Activated CD4-positive, alpha-beta T cell treated with anti-CD3 and anti-CD28 coated beads, Interleukin-2, amount 10 ng/mL, durations not matched to agents 24 days and 14 days (primary cell): ENCODE measurements around the gene PRKAG3. TPM values are rescaled to one million over a fixed set of nuclear protein-coding genes. Genes with fewer than 3 reads are reported as not detected.

Source experiments
- DNase-seq: peaks from one replicate; pipeline ENCODE4 v3.0.0; 2022
- H3K27ac Mint-ChIP-seq: one replicate; pipeline ENCODE4 v1.8.0; 2022; ENCODE audit warnings: mild to moderate bottlenecking, mixed read lengths
- H3K27me3 Mint-ChIP-seq: one replicate; pipeline ENCODE4 v1.8.0; 2022; ENCODE audit warnings: mixed read lengths
- H3K36me3 Mint-ChIP-seq: one replicate; pipeline ENCODE4 v1.8.0; 2022; ENCODE audit warnings: low read depth, mild to moderate bottlenecking, mixed read lengths
- H3K4me1 Mint-ChIP-seq: one replicate; pipeline ENCODE4 v1.8.0; 2021; ENCODE audit warnings: mixed read lengths
- H3K4me3 Mint-ChIP-seq: one replicate; pipeline ENCODE4 v1.8.0; 2022; ENCODE audit warnings: mild to moderate bottlenecking, moderate library complexity, mixed read lengths
- H3K9me3 Mint-ChIP-seq: one replicate; pipeline ENCODE4 v1.8.0; 2021; ENCODE audit warnings: mixed read lengths
- intact Hi-C: fragments of 100-400 bp; cut with micrococcal nuclease; formaldehyde crosslinking; loops from one replicate; pipeline ENCODE4 v1.15.1; 2023
- total RNA-seq: library from RNA; stranded (reverse); gene quantifications from 2 replicates; pipeline ENCODE4 v1.2.3, GENCODE V29; 2022

Gene PRKAG3
- total RNA-seq, 1 donor from 2014 or later, result not detected

DNA sequence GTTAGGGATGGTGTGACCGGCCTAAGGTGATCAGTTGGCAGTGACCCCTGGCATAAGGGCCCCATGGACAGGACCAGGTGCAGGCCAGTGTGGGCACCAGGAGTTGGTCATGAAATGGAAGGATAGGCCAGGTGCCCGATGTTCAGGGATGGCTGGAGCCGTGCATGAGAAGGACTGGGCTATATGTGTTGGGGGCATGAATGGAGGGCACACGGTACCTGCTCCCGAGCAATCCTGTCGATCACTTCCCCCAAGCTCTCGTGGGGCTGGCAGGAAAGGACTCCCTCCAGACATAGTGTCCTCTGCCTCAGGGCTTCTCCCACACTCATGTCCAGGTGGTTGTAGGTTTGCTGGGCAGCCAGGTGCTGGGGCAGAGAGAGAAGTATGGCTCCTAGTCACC lies 7.6 kb downstream of the PRKAG3 start:
- Mint-ChIP-seq H3K4me1 (no peaks in the 10 kb centered on the region), H3K4me3 (no peak overlapping the region), H3K9me3 (no peaks in the 10 kb centered on the region), H3K27me3 (peaks cover 1% of the 10 kb centered on the region), H3K36me3 (no peaks in the 10 kb centered on the region), H3K27ac (no peak overlapping the region)
- intact Hi-C loops, result no loop called here
- DNase-seq, result no peak

DNA sequence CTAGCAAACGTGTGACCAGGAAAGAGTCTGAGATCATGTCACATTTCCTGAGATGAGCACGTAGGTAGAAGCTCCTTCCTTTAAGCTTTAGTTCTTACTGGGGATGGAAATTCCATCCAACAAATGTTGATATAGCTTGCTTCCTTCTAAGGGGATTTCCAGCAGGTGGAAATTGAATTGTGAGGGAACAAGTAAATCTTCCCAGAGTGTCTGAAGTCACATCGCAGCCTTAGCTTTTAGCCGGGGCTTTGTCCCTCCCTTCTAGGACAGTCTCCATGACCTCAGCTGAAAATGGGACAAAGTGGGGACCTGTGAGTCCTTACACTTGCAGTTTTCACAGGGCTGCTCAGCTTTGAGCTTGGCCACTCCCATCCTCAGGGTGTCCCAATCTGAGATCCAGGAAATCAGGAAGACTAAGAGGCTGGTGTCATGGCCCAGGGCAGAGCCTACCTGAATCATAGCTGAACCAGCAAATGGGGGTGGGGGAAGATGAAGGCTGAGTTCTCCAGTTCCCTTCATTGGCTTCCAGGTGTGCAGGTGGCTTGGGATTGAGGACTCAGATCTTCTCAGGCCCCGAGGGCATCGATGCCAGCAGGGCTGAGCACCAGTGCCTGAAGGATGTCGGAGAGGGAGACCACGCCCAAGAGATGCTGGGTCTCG lies 8.3 kb downstream of the PRKAG3 start:
- intact Hi-C loops, result no loop called here
- H3K27ac Mint-ChIP-seq, result no peak overlapping the region
- H3K4me3 Mint-ChIP-seq, result no peak overlapping the region

GRCh38 chr2:218822622-218823021 lies 9.0 kb downstream of the PRKAG3 start:
- no peaks in the 10 kb centered on the region for H3K4me1 Mint-ChIP-seq
- no peak overlapping the region for H3K27ac Mint-ChIP-seq
- intact Hi-C loops, result no loop called here
- peaks cover 2% of the 10 kb centered on the region for H3K27me3 Mint-ChIP-seq
- no peak overlapping the region for H3K4me3 Mint-ChIP-seq
- H3K36me3 Mint-ChIP-seq, result no peaks in the 10 kb centered on the region
- H3K9me3 Mint-ChIP-seq, result no peaks in the 10 kb centered on the region
- DNase-seq, result no peak

More for the DNA sequence above, 8.3 kb downstream of the PRKAG3 start:
- DNase-seq, result no peak
- no peaks in the 10 kb centered on the region for H3K9me3 Mint-ChIP-seq
- no peaks in the 10 kb centered on the region for H3K36me3 Mint-ChIP-seq
- no peaks in the 10 kb centered on the region for H3K4me1 Mint-ChIP-seq
- no peaks in the 10 kb centered on the region for H3K27me3 Mint-ChIP-seq

DNA sequence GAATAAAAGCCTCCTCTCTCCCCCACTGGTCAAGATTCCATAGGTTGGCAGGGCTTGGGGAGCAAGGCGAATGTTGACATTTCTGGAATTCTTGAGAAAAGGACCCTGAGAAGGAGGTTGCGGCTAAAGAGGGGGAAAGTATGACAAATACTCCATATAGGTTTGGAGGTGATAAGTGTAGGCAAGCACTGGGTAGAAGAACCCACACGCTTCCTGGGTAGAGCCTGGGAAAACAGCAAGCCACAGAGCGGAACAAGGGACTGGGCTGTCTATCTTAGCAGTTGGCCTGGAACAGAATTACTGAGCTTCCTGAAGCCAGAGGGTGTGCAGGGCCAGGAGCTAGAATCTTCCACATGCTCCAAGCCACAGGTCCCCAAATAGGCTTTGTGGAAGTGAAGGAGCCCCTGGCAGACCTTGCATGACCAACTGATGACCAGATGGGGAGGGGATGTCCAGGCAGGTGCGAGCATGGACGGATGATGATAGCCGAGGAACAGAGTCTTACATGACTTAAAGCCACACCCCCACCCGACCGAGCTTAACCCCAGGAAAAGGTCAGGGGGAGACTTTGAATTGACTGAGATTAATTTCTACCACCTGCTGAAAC lies 9.9 kb downstream of the PRKAG3 start:
- H3K4me3 Mint-ChIP-seq, result no peak overlapping the region

DNA sequence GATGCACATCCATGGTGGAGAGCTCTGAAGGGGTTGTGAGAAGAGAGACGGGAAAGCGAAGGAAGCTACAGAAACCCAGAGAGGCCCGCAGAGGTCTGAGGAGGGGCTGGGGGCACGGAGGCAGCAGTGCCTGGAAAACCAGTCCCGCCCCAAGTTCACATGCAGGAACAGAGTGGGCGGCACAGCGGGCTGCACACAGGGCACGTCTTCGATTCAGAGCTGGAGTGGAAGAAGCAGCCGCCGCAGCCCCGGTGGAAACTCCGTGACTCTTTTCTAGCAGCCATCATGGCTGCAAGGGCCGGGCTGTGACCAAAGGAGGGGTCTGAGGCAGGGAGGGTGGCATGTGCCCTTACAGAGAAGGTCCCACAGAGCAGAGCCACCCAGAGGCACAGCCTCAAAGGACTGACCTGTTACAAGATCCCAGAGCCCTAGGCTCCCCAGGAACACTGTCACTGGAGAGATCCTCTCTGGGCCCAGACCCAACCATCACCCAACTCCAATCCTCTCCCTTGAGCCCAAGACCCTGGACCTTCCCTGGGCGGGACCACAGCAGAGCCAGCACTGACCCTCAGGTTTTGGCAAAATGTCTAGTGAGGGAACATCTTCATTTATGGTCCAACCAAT lies 10.7 kb downstream of the PRKAG3 start:
- Mint-ChIP-seq H3K4me3 (no peak overlapping the region), H3K4me1 (no peaks in the 10 kb centered on the region), H3K27me3 (peaks cover 8% of the 10 kb centered on the region), H3K27ac (no peak overlapping the region), H3K9me3 (no peaks in the 10 kb centered on the region), H3K36me3 (no peaks in the 10 kb centered on the region)
- no peak for DNase-seq
- intact Hi-C loops, result no loop called here

More for the DNA sequence above, 9.9 kb downstream of the PRKAG3 start:
- H3K27me3 Mint-ChIP-seq, result peaks cover 6% of the 10 kb centered on the region
- intact Hi-C loops, result no loop called here
- H3K36me3 Mint-ChIP-seq, result no peaks in the 10 kb centered on the region
- no peak for DNase-seq
- H3K9me3 Mint-ChIP-seq, result no peaks in the 10 kb centered on the region
- H3K27ac Mint-ChIP-seq, result no peak overlapping the region
- H3K4me1 Mint-ChIP-seq, result no peaks in the 10 kb centered on the region

- Mint-ChIP-seq H3K27me3 (peaks cover 8% of the 10 kb centered on the region), H3K4me3 (no peak overlapping the region)
- intact Hi-C loops, result no loop called here
Measured at GRCh38 chr2:218819093-218819492, 12.5 kb downstream of the PRKAG3 start.

GRCh38 chr2:218816561-218817011 lies 15.0 kb downstream of the PRKAG3 start:
- H3K27me3 Mint-ChIP-seq, result peaks cover 8% of the 10 kb centered on the region
- peaks cover 5% of the 10 kb centered on the region for H3K4me1 Mint-ChIP-seq
- H3K36me3 Mint-ChIP-seq, result no peaks in the 10 kb centered on the region
- intact Hi-C loops, result no loop called here
- no peak overlapping the region for H3K4me3 Mint-ChIP-seq
- H3K27ac Mint-ChIP-seq, result no peak overlapping the region
- DNase-seq, result no peak
- H3K9me3 Mint-ChIP-seq, result no peaks in the 10 kb centered on the region

More at GRCh38 chr2:218819093-218819492, 12.5 kb downstream of the PRKAG3 start:
- no peaks in the 10 kb centered on the region for H3K4me1 Mint-ChIP-seq
- DNase-seq, result no peak
- H3K9me3 Mint-ChIP-seq, result no peaks in the 10 kb centered on the region
- no peak overlapping the region for H3K27ac Mint-ChIP-seq
- no peaks in the 10 kb centered on the region for H3K36me3 Mint-ChIP-seq

GRCh38 chr2:218815649-218816048 lies 16.0 kb downstream of the PRKAG3 start:
- no peak overlapping the region for H3K4me3 Mint-ChIP-seq
- DNase-seq, result no peak
- H3K9me3 Mint-ChIP-seq, result no peaks in the 10 kb centered on the region
- no peaks in the 10 kb centered on the region for H3K36me3 Mint-ChIP-seq
- H3K4me1 Mint-ChIP-seq, result peaks cover 5% of the 10 kb centered on the region
- H3K27ac Mint-ChIP-seq, result no peak overlapping the region
- H3K27me3 Mint-ChIP-seq, result peaks cover 13% of the 10 kb centered on the region
- intact Hi-C loops, result no loop called here

GRCh38 chr2:218815244-218815637 lies 16.4 kb downstream of the PRKAG3 start:
- no peak overlapping the region for H3K27ac Mint-ChIP-seq
- no peaks in the 10 kb centered on the region for H3K9me3 Mint-ChIP-seq
- DNase-seq, result no peak
- no peaks in the 10 kb centered on the region for H3K36me3 Mint-ChIP-seq
- no peak overlapping the region for H3K4me3 Mint-ChIP-seq
- H3K27me3 Mint-ChIP-seq, result peaks cover 13% of the 10 kb centered on the region
- intact Hi-C loops, result no loop called here
- H3K4me1 Mint-ChIP-seq, result peaks cover 5% of the 10 kb centered on the region

- peaks cover 13% of the 10 kb centered on the region for H3K27me3 Mint-ChIP-seq
- H3K9me3 Mint-ChIP-seq, result no peaks in the 10 kb centered on the region
- H3K4me3 Mint-ChIP-seq, result no peak overlapping the region
- peaks cover 5% of the 10 kb centered on the region for H3K4me1 Mint-ChIP-seq
- no peak overlapping the region for H3K27ac Mint-ChIP-seq
- no peaks in the 10 kb centered on the region for H3K36me3 Mint-ChIP-seq
- intact Hi-C loops, result no loop called here
- no peak for DNase-seq
Measured at GRCh38 chr2:218814540-218815243, 16.9 kb downstream of the PRKAG3 start.

- peaks cover 13% of the 10 kb centered on the region for H3K27me3 Mint-ChIP-seq
- intact Hi-C loops, result no loop called here
- DNase-seq, result no peak
- H3K9me3 Mint-ChIP-seq, result no peaks in the 10 kb centered on the region
- H3K4me3 Mint-ChIP-seq, result no peak overlapping the region
- no peaks in the 10 kb centered on the region for H3K36me3 Mint-ChIP-seq
- H3K4me1 Mint-ChIP-seq, result peaks cover 5% of the 10 kb centered on the region
- H3K27ac Mint-ChIP-seq, result peak overlapping the region; percentile 32
Measured at GRCh38 chr2:218813771-218814460, 17.7 kb downstream of the PRKAG3 start.

- intact Hi-C loops, result no loop called here
- Mint-ChIP-seq H3K27ac (no peak overlapping the region), H3K9me3 (no peaks in the 10 kb centered on the region), H3K36me3 (no peaks in the 10 kb centered on the region), H3K4me1 (peaks cover 5% of the 10 kb centered on the region), H3K4me3 (no peak overlapping the region), H3K27me3 (peaks cover 13% of the 10 kb centered on the region)
- no peak for DNase-seq
Measured at GRCh38 chr2:218812861-218813260, 18.7 kb downstream of the PRKAG3 start.

- no peak overlapping the region for H3K27ac Mint-ChIP-seq
- H3K4me3 Mint-ChIP-seq, result no peak overlapping the region
- no peaks in the 10 kb centered on the region for H3K36me3 Mint-ChIP-seq
- no peaks in the 10 kb centered on the region for H3K9me3 Mint-ChIP-seq
- intact Hi-C loops, result no loop called here
- peaks cover 5% of the 10 kb centered on the region for H3K4me1 Mint-ChIP-seq
- peaks cover 8% of the 10 kb centered on the region for H3K27me3 Mint-ChIP-seq
- DNase-seq, result no peak
Measured at GRCh38 chr2:218812096-218812815, 19.3 kb downstream of the PRKAG3 start.
